AG04450 (cell line): Measurements from ENCODE around the gene SERINC5. TPM values are rescaled to one million over a fixed set of nuclear protein-coding genes. Genes with fewer than 3 reads are reported as not detected.

Experiments
- CTCF ChIA-PET: fragments of 300-600, 350-600 bp; formaldehyde crosslinking; extraction: SDS; loops from one replicate; lab custom pipeline; 2022; ENCODE audit warnings: antibody characterized with exemption, inconsistent platforms; lab: Charles Lee
- POLR2A ChIA-PET: fragments of 350-600 bp; formaldehyde crosslinking; extraction: SDS; loops from one replicate; lab custom pipeline; 2021; ENCODE audit warnings: antibody characterized with exemption, inconsistent platforms; lab: Yijun Ruan, JAX
- DNase-seq: peaks from one replicate; pipeline ENCODE4 v3.0.0-alpha.2; 2011; ENCODE audit warnings: low read depth, low spot score
- H3K27ac ChIP-seq: one replicate; pipeline ENCODE4 v1.5.1; 2012; ENCODE audit warnings: low read depth, low read length, control low read depth
- H3K27me3 ChIP-seq: one replicate; pipeline ENCODE4 v1.6.0; 2012; ENCODE audit warnings: low read length; ENCODE audit not compliant: control insufficient read depth, insufficient read depth
- H3K4me3 ChIP-seq: 2 replicates; pipeline ENCODE4 v1.5.1; 2011; ENCODE audit warnings: mild to moderate bottlenecking, low read depth, low read length, control low read depth
- H3K9me3 ChIP-seq: 2 replicates; pipeline ENCODE4 v1.5.1; 2012; ENCODE audit warnings: low read length; ENCODE audit not compliant: control insufficient read depth, insufficient read depth
- CTCF ChIP-seq: IDR thresholded peaks from 2 replicates; pipeline ENCODE4 v1.5.1; 2011; ENCODE audit warnings: low read depth, low read length, control low read depth, inconsistent platforms
- polyA plus RNA-seq: library from polyadenylated mRNA; depleted of rRNA; stranded (reverse); fragments of >200 nt; gene quantifications from 2 replicates; pipeline ENCODE4 v1.2.3, GENCODE V29; 2011

SERINC5 gene
- polyA plus RNA-seq, 1 experiment, result 8.5 TPM

- TF ChIP-seq CTCF, result no peak
- Histone ChIP-seq H3K9me3 (no peaks in the 10 kb centered on the region), H3K27ac (no peak overlapping the region), H3K27me3 (no peaks in the 10 kb centered on the region), H3K4me3 (no peak overlapping the region)
- ChIA-PET POLR2A (no interaction called here), CTCF (no interaction called here)
- no peak for DNase-seq
These were observed 25.4 kb downstream of the SERINC5 start for GRCh38 chr5:80230269-80230992.

- ChIA-PET POLR2A (no interaction called here), CTCF (no interaction called here)
- Histone ChIP-seq H3K27ac (no peak overlapping the region), H3K27me3 (no peaks in the 10 kb centered on the region), H3K9me3 (no peaks in the 10 kb centered on the region), H3K4me3 (no peak overlapping the region)
- no peak for TF ChIP-seq CTCF
- no peak for DNase-seq
These were observed 26.0 kb downstream of the SERINC5 start for GRCh38 chr5:80229902-80230255.

- ChIA-PET POLR2A (no interaction called here), CTCF (no interaction called here)
- no peak for DNase-seq
- no peaks in the 10 kb centered on the region for H3K9me3 ChIP-seq
- no peak overlapping the region for H3K4me3 ChIP-seq
- no peaks in the 10 kb centered on the region for H3K27me3 ChIP-seq
- TF ChIP-seq CTCF, result no peak
- no peak overlapping the region for H3K27ac ChIP-seq
These were observed 27.8 kb downstream of the SERINC5 start for GRCh38 chr5:80227979-80228596.

- POLR2A ChIA-PET, result no interaction called here
- Histone ChIP-seq H3K27me3 (no peaks in the 10 kb centered on the region), H3K4me3 (no peak overlapping the region), H3K9me3 (no peaks in the 10 kb centered on the region), H3K27ac (no peak overlapping the region)
- no peak for TF ChIP-seq CTCF
- no peak for DNase-seq
- CTCF ChIA-PET, result no interaction called here
These were observed 29.9 kb downstream of the SERINC5 start for GRCh38 chr5:80225934-80226326.

- H3K4me3 ChIP-seq, result no peak overlapping the region
- POLR2A ChIA-PET, result no interaction called here
- CTCF ChIA-PET, result no interaction called here
These were observed 30.5 kb downstream of the SERINC5 start for GRCh38 chr5:80225189-80225933.

More at GRCh38 chr5:80225189-80225933, 30.5 kb downstream of the SERINC5 start:
- H3K27me3 ChIP-seq, result no peaks in the 10 kb centered on the region
- DNase-seq, result no peak
- TF ChIP-seq CTCF, result no peak
- no peaks in the 10 kb centered on the region for H3K9me3 ChIP-seq
- H3K27ac ChIP-seq, result no peak overlapping the region
